Measurements from ENCODE around the gene DGAT2L6. TPM values are rescaled to one million over a fixed set of nuclear protein-coding genes. Genes with fewer than 3 reads are reported as not detected.

DGAT2L6 gene
- not detected for total RNA-seq
- long read RNA-seq = 0 reads

GRCh38 chrX:70176938-70177533 lies at the start of gene DGAT2L6:
Gene DGAT2L6 (plus strand): TSS chrX:70177483. CDS start chrX:70177583, 100 bp downstream.
- no peak for ATAC-seq
- intact Hi-C loops (cut with DNase I) = no loop called here
- DNase-seq (ENCODE audit: missing footprints) = no peak

- DNase-seq (ENCODE audit: missing footprints) (peak; percentile 37), ATAC-seq (no peak)
- intact Hi-C loops (cut with DNase I) = no loop called here
These were observed 49.2 kb upstream of the DGAT2L6 start for GRCh38 chrX:70128071-70128470.

DNA sequence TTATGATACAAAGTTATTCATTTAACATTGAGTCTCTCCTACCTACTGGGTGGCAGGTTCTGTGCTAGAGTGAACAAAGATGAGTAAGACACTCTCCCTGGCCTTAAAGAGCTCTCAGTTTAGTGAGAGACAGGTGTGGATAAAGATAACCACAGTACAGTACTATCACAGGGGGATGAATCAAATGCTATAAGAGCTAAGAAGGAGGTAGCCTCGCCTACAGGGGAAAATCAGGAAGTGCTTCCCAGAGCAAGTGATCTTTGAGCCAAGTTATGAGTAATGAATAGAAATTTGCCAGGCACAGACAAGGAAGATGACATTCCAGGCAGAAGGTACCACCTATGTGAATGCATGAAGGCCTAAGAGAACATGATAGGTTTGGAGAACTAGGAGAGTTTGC lies 47.5 kb upstream of the DGAT2L6 start:
- ATAC-seq = no peak
- DNase-seq (ENCODE audit: missing footprints) = no peak
- intact Hi-C loops (cut with DNase I) = no loop called here

DNA sequence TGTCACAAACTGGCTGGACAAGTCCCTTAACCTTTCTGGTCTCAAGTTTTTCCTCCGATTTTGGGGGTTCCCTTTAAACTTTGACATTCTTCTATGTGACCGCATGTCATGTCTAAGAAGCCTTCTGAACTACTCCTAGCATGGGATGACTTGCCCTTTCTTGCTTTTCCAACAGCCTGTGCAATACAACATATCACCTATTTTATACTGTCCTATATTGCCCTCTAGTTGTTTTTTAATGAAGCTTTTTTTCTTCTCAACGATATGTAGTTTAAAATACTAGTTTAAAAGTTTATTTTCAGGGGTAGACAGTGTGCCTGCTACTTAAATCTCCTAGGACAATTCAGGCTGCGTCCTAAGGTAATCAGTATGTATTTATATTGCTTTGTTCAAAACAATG lies 45.1 kb upstream of the DGAT2L6 start:
- intact Hi-C loops (cut with DNase I) = no loop called here
- ATAC-seq (no peak), DNase-seq (ENCODE audit: missing footprints) (no peak)

GRCh38 chrX:70132877-70133302 lies 44.4 kb upstream of the DGAT2L6 start:
- ATAC-seq = no peak
- DNase-seq (ENCODE audit: missing footprints) = no peak
- intact Hi-C loops (cut with DNase I) = no loop called here

- peak; percentile 89 for DNase-seq (ENCODE audit: missing footprints)
- peak; percentile 95 for ATAC-seq
- intact Hi-C loops (cut with DNase I) = no loop called here
These were observed 43.8 kb upstream of the DGAT2L6 start, which contains the start of gene IGBP1 for GRCh38 chrX:70133303-70134115. Gene IGBP1 (plus strand): TSS chrX:70133447. CDS start chrX:70133948, 501 bp downstream.

- ATAC-seq (no peak), DNase-seq (ENCODE audit: missing footprints) (no peak)
- intact Hi-C loops (cut with DNase I) = no loop called here
These were observed 43.2 kb upstream of the DGAT2L6 start for GRCh38 chrX:70134116-70134477.

GRCh38 chrX:70138622-70139021 lies 38.7 kb upstream of the DGAT2L6 start:
- DNase-seq (ENCODE audit: missing footprints) = no peak
- ATAC-seq = no peak
- intact Hi-C loops (cut with DNase I) = no loop called here

DNA sequence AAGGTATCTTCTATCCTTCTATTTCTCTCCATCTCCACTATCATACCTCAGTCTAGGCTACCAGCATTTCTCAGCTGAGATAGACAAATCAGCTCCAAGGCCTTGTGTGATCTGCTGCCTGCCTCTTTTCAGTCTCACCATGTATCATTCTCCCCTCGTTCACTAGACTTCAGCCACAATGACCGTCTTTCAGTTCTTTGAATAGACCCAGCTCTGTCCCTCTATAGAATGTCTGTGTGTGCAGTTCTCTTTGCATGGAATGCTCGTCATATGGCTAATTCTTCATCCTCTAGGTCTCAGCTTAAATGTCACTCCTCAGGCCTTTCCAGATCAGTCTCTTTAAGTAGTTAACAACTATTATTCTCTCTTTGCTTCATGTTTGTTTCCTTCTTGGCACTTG lies 37.5 kb upstream of the DGAT2L6 start:
- no peak for ATAC-seq
- intact Hi-C loops (cut with DNase I) = no loop called here
- no peak for DNase-seq (ENCODE audit: missing footprints)

DNA sequence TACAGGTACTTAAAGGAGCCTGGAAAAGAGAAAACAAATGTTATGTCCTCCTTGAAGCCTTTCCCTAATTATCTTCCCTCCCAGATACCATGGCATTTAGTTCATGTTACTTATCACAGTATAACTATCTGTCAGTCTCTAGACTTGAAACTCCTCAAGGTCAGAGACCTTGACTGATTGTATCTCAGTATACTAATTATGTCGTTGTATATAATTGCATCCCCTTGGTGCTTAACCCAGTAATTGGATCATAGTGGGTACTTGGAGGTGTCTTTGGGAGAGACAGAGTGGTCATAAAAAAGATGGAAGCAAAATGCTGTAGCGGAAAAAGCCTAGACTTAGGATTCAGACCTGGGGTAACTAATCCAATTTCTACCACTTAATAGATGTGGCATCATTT lies 35.9 kb upstream of the DGAT2L6 start:
- no peak for ATAC-seq
- no peak for DNase-seq (ENCODE audit: missing footprints)
- intact Hi-C loops (cut with DNase I) = no loop called here

- intact Hi-C loops (cut with DNase I) = no loop called here
- ATAC-seq = no peak
- DNase-seq (ENCODE audit: missing footprints) = no peak
These were observed 10.4 kb upstream of the DGAT2L6 start for GRCh38 chrX:70166601-70167590.

DNA sequence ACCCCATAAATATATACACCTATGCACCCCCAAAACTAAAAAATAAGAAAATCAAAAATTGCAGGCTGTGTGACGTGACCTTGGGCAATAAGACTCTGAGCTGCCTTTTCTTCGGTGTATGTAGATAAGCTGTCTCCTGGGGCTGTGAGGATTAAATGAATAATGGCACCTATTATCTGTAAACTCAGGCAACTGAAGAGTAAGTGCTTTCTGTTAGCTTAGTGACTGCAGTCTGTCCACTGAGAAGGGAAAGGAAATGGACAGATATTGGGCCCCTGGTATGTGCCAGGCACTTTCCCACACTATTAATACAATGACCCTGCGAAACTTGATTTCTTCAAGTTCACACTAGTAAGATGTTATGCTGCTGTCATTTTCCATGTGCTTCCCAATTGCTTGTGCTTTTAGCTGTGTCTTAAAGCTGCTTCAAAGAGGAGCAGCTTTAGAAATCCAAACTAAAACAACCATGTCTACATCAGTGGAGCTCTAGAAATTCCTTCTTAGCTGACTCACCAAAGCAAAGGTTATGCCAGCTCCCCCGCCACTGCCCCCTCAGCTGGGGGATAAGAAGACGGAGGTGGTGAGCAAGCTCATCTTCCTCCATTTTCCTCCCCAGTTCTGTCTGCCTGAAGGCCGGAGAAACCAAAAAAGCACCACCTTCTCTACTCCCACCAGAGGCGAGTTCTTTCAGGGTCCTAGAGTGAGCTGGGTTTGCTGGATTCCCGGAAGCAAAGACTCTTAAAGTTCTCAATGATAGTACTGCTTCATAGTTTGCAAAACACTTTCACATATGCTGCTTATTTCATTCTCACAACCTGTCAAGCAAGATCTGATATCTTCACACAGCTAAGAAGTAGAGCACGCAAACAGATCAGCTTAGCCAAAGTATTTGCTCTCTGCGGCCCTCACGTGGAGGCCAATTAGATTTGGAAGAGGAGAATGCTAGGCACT lies 8.8 kb upstream of the DGAT2L6 start:
- intact Hi-C loops (cut with DNase I) = no loop called here

GRCh38 chrX:70169281-70169680 lies 8.0 kb upstream of the DGAT2L6 start:
- intact Hi-C loops (cut with DNase I) = no loop called here
- no peak for ATAC-seq
- no peak for DNase-seq (ENCODE audit: missing footprints)

More for the DNA sequence above, 8.8 kb upstream of the DGAT2L6 start:
- ATAC-seq (no peak), DNase-seq (ENCODE audit: missing footprints) (no peak)

GRCh38 chrX:70171624-70172023 lies 5.7 kb upstream of the DGAT2L6 start:
- no peak for ATAC-seq
- intact Hi-C loops (cut with DNase I) = no loop called here
- no peak for DNase-seq (ENCODE audit: missing footprints)

DNA sequence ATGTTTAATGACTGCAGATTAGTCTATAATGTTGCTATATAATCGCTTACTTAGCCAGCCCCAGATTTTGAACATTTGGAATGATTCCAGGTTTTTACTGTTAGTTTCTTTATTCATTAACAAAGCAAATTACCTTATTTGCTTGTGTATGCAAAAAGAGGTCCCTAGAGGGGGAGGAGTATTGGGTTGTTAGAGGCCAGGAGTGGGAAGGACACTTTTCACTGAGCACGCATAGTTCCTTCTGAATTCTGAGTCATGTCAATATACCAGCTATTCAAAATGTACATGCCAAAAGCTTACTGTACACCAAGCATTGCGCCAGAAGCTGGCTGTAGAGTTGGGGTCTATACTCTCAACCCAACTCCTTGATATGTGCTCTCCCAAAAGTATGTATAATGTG lies 5.1 kb upstream of the DGAT2L6 start:
- ATAC-seq (no peak), DNase-seq (ENCODE audit: missing footprints) (no peak)
- intact Hi-C loops (cut with DNase I) = no loop called here

- DNase-seq (ENCODE audit: missing footprints) = no peak
- ATAC-seq = no peak
- intact Hi-C loops (cut with DNase I) = no loop called here
These were observed 4.3 kb upstream of the DGAT2L6 start for GRCh38 chrX:70172964-70173363.

- intact Hi-C loops (cut with DNase I) = no loop called here
- DNase-seq (ENCODE audit: missing footprints) (no peak), ATAC-seq (no peak)
These were observed 2.5 kb upstream of the DGAT2L6 start for GRCh38 chrX:70174754-70175153.

DNA sequence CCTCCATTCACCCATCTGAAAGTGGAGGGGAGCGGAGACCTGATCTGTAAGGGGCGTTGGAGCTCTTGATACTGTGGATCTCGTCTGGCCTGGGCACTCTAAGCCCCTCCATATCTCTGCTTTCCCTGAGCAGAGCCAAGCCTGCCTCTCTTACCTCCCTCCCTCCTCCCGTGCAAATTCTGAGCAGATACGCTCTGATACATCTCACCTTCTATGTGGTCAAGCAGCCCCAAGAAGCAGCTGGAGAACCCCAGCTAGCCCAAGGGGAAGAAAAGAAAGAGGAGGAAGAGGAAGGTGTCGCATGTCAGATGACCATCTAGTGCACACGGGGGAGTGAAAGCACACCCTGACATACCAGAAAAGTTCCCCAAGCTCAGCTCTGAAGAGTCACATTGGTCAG lies 1.9 kb upstream of the DGAT2L6 start:
- ATAC-seq = no peak
- no peak for DNase-seq (ENCODE audit: missing footprints)
- intact Hi-C loops (cut with DNase I) = no loop called here

Measured in Right ventricle myocardium inferior (tissue), 1 donor.